Fibroblast of skin of abdomen (primary cell): ENCODE results near the gene SLC9A3.

ENCODE experiments used
- DNase-seq: peaks from one replicate; pipeline ENCODE4 v3.0.0-alpha.2; 2013

The SLC9A3 gene

DNA sequence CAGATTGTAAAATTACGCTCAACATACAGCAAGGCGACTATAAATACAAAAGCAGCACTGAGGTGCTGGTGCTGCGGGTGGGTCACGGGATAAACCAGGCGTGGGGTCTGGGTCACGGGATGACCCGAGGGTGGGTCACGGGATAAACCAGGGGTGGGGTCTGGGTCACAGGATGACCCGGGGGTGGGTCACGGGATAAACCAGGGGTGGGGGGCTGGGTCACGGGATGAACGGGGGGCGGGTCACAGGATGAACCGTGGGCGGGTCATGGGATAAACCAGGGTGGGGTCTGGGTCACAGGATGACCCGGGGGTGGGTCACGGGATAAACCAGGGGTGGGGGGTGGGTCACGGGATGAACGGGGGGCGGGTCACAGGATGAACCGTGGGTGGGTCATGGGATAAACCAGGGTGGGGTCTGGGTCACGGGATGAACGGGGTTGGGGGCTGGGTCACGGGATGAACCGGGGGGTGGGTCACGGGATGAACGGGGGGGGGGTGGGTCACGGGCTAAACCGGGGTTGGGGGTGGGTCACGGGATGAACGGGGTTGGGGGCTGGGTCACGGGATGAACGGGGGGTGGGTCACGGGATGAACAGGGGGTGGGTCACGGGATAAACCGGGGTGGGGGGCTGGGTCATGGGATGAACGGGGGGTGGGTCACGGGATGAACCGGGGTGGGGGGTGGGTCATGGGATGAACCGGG is 30.2 kb upstream of the SLC9A3 start:
- no peak for DNase-seq

DNA sequence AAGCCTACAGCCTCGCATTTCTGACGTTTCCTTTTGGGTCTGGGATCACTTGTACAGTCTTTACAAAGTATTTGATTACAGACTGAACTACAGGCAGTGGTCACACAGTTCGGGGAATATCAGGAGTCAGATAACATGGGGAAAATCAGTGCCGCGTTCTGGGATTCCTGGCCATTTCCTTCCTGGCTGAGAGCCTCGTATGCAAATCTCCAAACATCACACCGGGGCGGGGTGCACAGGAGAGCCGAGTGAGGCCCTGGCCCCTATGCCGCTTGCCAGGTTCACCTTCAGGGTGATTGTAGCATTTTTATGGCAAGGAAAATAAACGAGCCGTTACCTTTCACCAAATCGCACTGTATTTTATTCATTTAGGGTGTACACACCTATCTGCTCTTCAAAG is 29.6 kb upstream of the SLC9A3 start:
- DNase-seq: no peak

DNA sequence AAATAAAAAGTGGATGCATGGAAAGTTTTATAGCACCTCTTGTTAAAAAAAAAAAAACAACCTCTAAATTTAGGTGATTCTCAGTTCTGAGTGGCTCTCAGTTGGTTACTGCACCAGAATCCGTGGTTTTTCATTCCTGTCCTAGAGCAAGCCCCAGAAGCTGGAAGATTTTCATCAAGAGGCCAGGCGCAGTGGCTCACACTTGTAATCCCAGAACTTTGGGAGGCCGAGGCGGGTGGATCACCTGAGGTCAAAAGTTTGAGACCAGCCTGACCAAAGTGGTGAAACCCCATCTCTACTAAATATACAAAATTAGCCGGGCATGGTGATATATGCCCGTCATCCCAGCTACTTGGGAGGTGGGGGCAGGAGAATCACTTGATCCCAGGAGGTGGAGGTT is 27.2 kb upstream of the SLC9A3 start:
- DNase-seq: no peak

DNA sequence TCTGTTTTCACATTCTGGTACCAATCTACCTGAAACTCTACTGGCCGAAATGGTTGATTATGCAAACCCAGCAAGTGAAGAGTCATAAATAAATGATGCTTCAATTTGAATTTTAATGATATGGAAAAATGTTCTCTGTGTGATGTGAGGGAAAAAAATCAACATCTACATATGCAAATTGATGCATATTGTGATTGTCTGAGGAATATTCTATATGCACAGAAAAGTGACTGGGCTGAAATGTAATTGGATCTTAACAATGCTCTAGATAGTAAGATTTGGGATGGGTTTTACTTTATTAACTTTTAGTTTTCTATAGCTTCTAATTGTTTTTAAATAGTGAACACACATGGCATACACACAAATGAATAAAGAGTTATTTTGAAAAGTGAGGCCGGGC is 25.0 kb upstream of the SLC9A3 start:
- DNase-seq: no peak

DNA sequence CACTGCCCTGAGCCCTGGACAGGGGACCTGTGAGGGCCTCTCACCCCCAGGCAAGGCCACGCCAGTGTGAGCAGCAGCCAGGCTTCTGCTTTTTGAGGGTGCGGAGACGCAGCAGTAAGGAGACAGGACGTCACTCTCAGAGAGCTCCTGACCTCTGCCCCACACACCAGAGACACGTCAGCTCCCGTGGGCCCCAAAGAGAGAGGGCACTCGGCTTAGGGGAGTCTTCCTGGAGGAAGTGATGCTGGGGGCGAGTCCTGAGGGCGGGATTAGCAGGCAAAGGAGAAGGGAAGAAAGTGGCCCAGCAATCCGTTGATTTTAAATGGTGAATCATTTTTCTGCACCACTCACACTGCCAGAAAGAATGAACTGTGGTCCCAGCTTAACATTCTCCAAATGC is 24.0 kb upstream of the SLC9A3 start:
- no peak for DNase-seq

DNA sequence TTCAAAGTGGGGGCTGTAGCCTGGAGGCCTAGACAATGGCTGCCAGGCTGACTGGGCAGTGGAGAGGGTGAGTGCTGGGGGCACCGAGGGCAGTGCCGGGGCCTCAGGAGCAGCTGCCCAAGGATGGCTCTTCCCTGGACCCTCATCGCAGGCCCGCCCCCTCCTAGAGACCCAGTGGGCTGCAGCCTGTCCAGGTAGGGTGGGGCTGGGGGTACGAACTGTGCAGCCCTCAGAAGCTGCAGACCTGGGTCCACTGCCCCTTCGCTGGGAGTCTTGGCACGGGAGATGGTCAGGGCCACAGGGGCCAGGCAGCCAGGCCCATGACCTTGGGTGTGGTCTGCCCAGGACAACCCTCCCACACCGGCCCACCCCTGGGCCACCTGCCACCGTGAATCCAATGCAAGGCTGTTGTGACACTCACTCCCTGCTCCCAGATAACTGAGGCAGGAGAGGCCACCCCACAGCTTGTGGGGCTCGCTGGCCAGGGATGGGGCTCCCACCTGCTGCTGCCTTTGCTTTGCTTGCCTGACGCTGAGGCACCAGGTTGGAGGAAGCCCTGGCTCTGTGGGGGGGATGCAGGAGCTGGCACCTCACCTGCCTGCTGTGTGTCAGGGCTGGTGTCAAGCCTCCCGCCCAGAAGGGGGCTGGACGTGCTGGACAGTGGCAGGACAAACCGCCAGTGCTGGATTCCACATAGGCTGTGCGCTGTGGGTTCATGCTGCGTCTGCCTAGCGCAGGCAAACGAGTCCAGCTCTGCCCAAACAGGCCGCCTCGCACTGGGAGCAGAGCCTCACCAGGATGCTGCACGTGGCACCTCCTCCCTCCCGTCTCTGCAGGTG is 23.1 kb upstream of the SLC9A3 start:
- no peak for DNase-seq

DNA sequence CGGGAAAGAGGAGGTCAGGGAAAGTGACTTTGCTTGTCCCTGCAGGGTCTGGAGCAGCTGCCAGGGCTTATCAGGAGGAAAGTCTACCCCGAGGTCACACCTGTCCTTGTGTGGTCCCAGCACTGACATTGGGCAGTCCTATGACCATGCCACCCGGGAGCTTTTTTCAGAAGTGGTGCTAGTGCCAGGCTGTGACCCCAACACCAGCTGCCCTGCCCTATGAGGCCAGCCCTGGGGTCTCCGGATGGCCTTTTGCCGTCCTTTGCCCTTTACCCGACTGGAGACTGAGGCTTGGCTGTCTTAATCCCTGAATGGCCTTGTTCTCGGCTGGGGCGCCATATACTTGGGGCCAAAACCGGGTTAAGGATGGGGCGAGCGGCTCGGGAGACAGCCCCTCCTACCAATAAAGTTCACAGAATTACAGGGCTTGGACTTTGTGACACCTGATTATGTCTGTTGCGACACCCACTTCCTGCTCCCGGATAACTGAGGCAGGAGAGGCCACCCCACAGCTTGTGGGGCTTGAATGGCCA is 22.2 kb upstream of the SLC9A3 start:
- no peak for DNase-seq

DNA sequence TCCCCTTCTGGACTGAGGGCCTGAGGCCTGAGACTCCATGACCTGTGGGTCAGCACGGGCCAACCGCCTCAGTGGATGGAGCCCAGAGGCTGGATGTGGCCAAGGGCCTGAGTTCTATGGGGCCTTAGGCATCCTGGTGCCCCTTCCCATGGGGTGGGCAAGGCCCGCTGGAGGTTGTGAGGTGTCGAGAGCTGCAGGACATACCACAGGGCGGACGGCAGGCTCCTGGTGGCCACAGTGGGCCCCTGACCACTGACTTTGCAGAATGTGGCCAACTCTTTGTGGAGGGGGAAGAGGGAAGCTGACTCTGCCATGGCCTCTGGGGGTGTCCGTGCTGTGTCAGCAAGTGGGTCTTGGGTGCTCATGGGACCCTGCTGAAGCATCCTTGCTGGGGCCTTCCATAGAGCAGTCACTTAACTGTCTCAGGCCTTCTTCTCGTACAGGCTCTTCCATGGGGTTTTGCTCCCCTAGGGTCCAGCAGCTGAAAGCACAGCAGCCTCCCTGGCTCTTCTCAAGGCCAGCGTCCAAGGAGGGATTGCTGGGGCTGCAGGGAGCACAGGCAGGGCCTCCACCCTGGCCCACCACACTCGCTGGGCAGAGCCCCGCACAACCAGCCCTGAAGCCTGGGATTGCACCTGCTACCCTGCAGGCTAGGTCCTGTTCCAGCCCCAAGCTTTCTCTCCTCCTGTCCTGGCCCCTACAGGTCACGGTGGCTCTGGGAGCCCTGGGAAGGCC is 21.6 kb upstream of the SLC9A3 start:
- DNase-seq: no peak

DNA sequence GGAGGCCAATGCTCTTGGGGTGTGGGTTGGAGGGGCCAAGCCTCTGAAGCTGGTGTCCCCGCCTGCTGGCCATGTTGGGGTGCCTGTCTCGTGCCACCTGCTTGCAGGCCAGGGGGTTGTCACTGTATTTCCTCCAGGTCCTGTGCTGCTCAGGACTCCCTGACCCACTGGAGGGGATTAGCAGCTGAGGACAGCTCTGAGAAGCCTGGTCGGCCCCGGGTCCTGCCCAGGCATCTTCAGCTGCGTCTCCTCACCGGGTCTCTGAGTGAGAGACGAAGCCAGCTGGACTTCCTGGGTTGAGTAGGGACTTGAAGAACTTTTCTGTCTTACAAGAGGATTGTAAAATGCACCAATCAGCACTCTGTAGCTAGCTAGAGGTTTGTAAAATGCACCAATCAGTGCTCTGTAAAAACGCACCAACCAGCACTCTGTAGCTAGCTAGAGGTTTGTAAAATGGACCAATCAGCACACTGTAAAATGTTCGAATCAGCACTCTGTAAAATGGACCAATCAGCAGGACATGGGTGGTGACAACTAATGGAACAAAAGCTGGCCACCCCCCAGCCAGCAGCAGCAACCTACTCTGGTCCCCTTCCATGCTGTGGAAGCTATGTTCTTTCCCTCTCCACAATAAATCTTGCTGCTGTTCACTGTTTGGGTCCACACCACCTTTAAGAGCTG is 20.6 kb upstream of the SLC9A3 start:
- no peak for DNase-seq

DNA sequence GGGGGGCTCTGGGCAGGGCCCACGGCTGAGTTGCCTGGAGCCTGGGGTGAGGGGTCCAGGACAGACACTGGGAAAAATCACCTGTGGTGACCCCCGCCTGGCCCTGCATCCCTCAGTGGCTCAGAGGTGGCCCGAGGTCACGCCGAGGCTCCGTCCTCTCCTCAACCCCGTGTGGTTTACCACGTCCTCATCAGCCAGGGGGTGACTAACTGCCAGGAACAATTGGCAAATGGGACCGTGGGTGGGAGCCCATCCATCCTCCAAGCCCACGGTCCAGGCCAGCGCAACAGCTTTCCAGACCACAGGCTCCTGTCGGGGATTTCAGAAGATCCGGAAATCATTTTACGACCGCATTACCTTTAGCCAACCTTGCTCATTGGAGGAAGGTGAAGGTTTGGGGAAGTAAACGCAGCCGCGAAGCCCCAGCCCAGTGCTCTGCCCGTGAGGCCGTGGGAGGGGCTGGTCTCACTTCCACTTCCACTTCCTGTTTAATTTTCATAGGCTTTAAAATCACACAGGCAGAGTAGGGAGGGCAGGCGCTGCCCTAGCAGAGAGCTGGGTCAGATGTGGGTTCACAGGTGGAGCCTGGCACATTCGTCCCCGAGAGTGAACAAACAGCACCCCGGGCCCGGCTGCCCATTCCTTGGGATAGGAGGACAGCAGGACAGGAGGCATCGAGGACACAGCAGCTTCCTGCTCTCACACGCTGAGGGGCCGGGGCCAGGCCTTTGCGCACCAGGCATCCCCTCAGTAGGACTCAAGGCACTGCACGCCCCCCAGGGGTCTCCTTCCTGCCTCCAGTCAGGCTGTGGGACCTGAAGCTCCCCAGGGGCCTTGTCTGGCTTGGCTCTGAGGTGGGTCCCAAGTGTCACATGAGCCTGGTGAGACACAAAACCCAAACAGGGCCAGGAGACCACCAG is 19.8 kb upstream of the SLC9A3 start:
- DNase-seq: no peak

DNA sequence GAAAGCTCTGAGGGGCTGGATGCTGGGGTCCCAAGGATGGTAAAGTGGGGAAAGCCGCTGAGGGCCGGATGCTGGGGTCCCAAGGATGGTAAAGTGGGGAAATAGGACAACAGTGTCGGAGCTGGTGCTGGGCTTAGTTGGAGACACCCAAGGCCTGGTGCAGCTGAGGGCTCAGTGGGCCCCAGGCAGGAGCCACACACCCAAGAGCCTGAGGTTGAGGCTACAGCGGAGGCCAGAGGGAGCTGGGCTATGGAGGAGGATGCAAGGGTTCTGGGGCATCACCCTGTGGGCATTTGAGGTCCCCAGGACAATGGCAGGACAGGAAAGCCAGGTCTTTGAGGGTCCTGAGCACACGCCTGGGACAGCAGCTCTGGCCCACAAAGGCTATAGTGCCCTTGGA is 19.1 kb upstream of the SLC9A3 start:
- DNase-seq: no peak

DNA sequence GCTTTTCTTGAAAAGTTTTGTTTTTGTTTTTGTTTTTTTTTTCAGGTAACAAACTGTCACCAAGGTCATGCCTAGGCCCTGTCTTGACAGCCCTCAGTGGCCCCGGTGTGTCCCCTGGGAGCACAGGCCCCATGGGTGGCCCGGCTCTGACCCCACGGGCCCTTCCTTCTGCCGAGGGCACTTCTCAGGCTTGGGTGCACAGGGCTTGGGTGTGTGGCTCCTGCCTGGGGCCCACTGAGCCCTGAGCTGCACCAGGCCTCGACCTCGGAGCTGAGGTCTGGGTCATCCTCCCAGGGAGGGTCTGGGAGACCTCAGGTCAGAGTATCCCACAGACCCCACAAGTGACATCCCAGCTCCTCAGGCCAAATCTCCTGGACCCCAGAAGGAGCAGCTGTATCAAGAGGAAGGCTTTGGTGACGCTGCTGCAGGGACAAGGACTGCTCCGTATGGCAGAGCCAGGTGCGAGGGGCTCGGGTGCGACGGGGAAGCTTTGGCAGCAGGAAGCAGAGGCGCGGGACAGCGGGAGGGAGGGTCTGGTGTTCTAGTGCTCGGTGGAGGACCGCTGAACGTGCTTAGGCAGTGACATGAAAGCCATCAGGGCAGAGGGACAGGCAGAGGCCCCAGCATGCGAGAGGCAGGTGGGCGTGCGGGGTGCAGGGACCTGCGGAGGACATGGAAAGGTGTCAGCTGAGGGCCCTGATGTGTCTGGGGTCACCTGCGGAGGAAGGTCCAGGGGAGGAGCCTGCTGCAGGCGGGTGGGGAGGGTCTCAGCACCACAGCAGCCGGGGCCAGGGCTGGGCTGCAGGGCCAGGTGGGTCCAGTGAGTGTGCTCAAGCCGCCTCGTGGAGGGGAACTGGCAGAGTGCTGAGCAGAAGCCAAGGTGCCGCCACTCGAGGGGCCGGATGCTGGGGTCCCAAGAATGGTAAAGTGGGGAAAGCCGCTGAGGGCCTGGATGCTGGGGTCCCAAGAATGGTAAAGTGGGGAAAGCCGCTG is 18.4 kb upstream of the SLC9A3 start:
- DNase-seq: no peak

DNA sequence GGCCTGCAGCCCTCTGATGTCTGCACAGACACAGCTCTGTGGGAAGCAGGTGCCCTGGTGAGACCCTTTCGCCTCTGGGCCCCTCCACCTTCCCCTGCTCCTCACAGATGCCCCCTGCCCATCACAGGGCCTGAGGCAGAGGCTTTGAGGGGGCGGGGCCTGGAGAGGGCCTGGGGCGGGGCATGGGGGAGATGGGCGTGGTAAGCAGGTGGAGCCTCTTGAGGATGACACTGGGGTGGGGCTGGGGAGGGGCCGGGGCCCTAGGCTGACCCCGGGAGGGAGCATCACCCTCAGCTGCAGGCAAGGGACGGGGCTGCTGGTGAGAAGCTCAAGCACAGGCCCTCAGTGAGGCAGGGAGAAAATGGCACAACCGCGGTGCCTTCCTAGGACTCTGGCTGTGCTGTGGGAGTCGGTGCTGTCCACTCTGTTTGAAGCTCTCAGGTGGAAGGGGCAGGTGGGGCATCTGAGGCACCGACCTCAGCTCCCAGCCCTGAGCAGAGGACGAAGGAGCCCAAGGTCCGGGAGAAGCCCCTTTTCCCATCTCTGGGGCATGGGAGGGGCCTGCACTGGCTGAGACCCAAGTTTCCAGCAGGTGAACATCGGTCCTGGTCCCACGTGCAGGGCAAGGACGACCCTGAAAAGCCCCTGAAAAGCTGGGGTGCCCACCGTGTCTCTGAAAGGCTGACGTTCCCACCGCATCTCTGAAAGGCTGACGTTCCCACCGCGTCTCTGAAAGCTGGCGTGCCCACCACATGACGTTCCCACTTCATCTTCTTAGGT is 17.5 kb upstream of the SLC9A3 start:
- no peak for DNase-seq

DNA sequence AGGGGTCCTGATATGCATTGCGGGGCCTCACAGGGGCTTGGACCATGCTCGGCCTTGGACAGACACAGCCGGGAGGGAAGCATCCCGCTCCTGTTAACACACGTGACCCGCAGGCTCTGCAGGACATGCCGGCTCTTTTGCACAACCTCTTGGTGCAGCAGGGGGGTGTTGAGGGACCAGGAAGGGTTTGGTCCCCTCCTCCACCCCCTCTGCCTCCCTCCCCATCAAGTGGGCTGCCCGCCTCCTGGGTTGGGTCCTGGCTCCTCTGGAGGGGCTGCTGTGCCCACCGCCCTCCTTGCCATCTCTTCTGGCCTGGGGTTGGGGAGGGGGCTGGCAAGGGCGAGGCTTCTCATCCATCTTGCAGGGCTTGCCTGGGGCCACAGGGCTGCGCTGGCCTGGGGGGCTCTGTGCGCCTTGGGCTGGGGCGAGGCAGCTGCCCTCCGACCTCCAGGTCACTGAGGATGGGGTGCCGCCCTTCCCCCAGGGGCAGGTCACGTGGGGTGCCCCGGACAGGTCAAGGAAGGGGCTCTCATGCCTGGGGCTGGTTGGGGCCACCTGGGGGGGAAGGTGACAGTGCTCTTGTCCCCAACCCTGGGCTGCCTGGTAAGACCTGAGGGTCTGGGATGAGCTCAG is 16.8 kb upstream of the SLC9A3 start:
- no peak for DNase-seq

DNA sequence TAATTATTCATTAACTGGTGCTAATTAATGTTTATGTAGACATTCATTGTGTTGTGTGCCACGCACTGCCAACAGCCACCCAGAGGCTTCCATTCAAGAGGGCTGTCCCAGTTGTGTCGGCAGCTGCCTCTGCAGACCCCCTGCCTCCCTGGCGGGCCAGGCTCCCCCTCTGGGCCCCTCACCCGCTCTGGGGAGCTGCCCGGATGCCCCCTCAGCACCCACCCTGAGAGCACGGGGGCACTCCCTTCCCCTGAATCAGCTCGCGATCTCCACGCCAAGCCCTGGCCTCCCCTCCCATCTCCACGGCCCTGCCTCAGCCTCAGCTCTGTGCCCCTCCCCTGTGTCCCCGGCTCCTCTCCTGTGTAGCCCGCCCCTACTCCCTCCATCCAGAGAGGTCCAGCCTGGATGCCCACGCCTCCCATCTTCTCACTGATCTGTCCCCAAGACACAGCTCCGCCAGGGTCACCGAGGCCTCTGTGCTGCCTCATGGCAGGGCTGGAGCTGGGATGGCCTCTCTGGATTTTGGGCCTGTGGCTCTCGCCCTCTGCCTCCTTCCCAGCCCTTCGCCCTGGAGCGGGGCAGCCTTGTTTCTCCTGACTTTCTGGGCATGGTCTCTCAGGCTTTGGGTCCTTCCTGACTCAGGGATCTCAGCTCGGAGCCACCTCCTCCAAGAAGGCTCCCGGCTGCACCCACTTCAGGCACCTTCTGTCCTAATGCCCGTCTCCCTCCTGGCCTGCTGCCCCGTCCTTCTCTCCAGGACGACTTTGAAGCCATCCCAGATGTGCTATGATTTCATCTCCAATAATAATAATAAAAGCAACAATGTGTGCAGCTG is 16.0 kb upstream of the SLC9A3 start:
- no peak for DNase-seq

DNA sequence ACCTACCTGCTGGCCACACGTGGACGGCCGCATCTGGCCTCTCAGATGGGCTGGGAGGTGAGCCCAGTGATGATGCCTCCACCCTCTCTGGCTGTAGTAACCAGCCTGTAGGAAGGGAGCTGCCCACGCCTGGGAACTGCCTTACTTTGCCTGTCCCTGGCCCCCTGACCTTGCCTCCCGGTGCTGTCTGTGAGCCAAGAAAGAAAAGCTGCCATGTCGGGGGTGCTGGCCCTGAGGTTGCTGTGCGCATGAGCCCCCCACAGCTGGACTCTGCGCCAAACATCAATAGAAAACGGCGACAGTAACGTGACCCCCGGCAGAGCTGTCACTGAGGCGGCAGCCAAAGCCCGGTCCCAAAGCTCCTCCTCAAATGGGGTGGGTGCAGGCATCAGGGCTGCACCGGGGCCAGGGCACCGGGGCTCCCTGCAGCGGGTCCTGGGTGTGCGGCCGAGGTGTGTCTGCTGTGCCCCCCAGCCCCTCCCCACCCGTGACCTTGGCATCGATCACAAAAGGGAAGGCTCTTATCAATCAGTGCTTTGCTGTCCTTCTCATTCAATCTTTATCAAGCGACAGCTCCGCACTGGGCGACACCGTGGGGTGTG is 15.3 kb upstream of the SLC9A3 start:
- no peak for DNase-seq

DNA sequence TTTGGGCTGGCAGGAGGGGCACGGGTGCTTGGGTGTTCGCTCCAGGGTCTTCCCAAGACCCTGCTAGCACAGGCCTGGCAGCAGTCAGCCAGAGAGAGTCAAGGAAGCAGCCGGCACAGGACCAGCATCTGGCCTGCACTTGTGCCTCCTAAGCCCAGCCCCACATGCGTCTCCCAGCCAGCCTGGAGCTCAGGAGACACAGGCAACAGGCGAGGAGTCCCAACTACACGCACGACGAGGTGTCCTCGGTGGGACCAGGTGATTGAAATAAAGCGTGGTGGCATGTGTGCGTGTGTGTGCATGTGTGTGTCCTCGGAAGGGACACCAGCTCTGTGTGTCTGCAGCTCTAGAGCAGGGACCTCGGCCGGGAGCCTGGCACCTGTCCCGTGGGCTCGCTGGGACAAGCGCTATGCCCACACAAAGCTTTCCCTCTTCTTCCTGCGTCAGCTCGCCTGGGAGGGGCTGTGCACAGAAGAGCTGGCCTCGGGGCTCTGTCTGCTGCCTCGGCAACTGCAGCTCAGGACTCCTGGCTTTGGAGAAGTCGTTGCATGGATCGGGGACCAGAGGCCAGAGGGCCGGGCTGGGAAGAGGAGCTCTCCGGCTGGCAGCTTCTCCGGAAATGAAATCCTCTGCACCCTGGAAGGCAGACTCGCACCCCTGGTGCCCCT is 14.7 kb upstream of the SLC9A3 start:
- no peak for DNase-seq
